Coronary artery (tissue), 2 donors: ENCODE results near the gene SLC6A6.

Experiments
- DNase-seq: peaks from one replicate; pipeline ENCODE4 v3.0.0-alpha.2; 2017; ENCODE audit warnings: low spot score
- H3K27ac ChIP-seq, 2 donors: fragments of 200-600 bp; sonication (generic); one replicate each; pipeline ENCODE4 v1.5.1; 2016 to 2019
- H3K4me3 ChIP-seq: fragments of 200-600 bp; sonication (generic); 2 replicates; pipeline ENCODE4 v1.5.1; 2016; ENCODE audit warnings: mild to moderate bottlenecking, moderate library complexity
- TF ChIP-seq, protein P1 (sequence below): fragments of 200-600 bp; sonication (generic); IDR thresholded peaks from one replicate; pipeline ENCODE4 v1.5.1; 2019; ENCODE audit warnings: antibody characterized with exemption

The SLC6A6 gene

DNA sequence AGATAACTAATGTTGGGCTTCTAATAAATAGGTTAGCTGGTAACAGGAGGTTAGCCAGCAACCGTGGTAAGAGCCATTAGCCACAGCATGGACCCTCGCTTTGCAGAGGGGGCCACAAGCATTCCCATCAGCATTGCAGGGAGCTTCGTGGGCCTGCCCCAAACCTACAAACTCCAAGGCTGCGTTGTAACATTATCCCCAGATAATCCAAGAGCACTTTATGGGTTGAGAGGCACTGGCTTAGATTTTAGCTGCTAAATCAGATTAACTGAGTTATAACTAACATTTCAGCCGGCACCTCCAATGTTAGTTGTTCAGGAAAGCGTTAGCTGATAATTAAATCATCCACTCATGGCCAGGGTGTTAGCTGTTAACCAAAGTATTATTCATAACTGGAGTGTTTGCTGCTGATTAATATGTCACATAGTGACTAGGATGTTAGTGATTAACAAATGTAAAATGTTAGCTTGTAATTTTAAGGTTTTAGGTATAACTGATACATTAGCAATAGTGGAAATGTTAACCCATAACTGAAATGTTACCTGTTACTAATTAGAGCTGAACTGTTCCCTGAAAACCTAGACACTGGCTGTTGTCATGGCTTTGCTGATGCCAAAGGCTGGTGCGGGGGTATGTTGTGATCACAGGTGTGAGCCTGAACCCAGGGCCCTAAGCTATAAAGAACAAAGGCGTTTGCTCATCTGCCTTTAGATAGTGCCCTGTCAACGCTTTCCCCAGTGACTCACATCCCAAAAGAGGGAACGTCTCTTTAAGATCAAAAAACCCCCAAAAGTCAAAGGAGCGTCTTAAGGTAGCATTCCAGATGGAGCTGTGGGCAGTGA, 56.2 kb downstream of the SLC6A6 start:
- no peak overlapping the region for H3K27ac ChIP-seq
- DNase-seq: no peak
- TF ChIP-seq, protein P1, sequence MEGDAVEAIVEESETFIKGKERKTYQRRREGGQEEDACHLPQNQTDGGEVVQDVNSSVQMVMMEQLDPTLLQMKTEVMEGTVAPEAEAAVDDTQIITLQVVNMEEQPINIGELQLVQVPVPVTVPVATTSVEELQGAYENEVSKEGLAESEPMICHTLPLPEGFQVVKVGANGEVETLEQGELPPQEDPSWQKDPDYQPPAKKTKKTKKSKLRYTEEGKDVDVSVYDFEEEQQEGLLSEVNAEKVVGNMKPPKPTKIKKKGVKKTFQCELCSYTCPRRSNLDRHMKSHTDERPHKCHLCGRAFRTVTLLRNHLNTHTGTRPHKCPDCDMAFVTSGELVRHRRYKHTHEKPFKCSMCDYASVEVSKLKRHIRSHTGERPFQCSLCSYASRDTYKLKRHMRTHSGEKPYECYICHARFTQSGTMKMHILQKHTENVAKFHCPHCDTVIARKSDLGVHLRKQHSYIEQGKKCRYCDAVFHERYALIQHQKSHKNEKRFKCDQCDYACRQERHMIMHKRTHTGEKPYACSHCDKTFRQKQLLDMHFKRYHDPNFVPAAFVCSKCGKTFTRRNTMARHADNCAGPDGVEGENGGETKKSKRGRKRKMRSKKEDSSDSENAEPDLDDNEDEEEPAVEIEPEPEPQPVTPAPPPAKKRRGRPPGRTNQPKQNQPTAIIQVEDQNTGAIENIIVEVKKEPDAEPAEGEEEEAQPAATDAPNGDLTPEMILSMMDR: no peak
- H3K4me3 ChIP-seq: no peak overlapping the region

DNA sequence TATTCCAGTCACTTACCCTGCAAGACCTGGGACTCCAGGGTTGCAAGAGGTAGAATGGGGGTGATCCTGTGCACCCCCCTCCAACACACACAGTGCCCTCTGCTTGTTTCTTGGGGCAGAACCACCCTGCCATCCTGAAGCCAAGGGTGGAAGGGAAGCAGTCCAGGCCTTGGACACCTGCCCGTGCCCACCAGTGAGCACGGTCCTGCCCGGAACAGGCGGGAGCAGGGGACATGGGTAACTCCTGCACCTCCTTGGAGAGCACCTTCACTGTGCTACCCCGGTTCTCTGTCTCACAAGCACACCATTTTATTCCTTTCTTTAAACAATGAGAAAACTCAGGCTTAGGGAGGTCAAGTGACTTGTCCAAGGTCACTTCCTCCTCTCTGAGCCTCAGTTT, 57.0 kb downstream of the SLC6A6 start:
- Histone ChIP-seq H3K27ac (no peak overlapping the region), H3K4me3 (no peak overlapping the region)
- TF ChIP-seq, protein P1: no peak
- no peak for DNase-seq

DNA sequence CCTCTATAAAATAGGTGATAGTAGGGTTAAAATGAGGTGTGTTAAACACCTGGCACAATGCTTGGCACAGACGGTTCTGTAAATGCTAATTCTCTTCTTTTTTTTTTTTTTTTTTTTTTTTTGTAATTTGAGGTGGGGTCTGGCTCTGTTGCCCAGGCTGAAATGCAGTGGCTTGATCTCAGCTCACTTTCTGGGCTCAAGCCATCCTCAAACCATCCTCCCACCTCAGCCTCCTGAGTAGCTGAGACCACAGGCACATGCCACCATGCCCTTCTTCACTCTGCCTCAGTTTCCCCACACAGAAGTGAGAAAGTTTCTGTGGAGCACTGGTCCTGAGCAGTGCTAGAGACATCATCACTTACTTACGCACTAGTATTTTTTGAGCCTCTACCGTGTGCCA, 57.4 kb downstream of the SLC6A6 start:
- Histone ChIP-seq H3K4me3 (no peak overlapping the region), H3K27ac (no peak overlapping the region)
- DNase-seq: no peak
- TF ChIP-seq, protein P1: no peak

DNA sequence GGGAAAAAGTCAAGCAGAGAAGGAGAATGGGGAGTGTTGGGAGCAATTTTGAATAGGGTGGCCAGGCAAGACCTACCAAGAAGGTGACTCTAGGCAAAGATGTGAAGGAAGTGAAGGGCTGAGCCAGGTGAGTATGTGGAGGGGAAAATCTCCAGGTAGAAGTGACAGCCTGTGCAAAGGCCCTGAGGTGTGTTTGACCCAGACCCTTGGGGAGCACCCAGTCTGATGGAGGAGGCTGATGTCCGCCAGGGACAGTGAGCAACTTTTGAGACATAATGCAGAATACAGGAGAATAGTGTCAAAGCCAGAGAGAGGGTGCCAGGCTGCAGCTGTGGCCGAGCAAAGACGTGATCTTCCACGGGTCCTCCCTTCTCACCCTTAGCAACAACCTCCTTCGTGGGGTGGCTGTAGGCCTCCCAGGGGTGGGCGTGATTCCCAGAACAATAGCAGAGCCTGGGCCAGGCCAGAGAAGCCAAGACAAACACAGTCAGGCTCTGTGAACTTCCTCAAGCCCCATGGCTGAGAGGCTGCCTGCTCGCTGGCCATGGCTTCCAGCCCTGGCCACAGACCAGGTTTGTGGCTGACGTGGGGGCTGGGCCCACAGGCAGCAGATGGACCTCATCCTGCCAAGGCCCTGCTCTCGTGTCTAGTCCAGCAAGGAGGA, 58.1 kb downstream of the SLC6A6 start:
- TF ChIP-seq, protein P1: no peak
- Histone ChIP-seq H3K4me3 (no peak overlapping the region), H3K27ac (peak overlapping the region; percentile 26 to 52)
- no peak for DNase-seq

DNA sequence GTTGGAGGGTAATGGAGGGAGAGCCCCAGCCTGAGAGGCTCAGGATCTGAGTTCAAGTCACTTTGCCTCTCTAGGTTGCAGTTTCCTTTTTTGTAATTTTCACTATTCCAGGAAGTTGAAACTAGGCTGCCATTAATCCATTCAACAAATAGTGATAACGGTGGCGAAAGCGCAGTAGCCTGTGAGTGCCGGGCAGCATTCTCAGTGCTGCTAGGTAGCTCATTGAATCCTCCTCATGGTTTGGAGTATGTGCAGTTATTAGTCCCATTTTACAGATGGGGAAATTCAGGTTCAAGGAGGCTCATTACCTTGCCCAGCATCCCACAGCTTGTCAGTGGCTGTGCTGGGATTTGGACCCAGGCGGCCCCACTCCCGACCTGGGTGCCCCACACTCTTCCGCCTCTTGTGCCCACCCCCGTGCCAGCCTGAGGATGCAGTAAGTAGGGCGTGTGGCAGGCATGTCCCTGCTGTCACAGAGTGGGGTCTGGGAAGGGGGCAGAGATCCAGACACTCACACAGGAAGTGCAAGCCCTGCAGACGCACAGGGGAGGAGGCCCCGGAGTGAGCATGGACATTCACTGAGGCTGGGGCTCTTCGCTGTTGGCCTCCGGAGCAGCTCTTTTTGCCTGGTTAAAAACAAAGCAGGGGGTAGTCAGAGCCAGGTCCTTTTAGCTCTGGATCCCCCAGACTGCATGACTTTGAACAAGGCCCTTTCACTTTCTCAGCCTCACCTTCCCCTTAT, 58.8 kb downstream of the SLC6A6 start:
- TF ChIP-seq, protein P1: no peak
- Histone ChIP-seq H3K4me3 (no peak overlapping the region), H3K27ac (peak overlapping the region in 1 of 2 donors; percentile 52)
- no peak for DNase-seq

DNA sequence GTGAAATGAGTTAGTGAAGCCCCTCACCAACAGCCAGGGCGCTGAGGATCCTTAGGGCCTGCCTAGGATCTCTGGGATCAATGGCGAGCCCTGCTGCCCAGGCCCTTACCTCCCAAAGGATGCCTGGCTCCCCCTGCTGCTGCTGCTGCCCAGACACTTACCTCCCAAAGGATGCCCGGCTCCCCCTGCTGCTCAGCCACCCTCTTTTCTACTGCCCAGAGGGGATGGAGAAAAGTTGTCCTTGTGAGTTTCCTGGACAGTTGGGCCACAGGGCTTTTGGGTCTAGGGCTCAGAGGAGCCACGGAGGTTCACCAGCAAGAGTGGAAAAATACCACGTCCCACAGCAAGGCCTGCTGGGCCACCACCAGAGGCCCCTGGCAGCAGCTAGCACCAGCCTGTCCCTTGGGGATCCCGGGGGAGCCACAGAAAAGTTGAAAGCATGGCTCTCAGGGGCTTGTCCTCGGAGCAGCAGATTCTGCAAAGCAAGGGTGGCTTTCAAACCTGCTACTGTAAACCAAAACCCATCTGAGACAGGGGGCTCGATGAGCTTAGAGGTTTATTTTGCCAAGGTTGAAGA, 59.4 kb downstream of the SLC6A6 start:
- TF ChIP-seq, protein P1: no peak
- Histone ChIP-seq H3K4me3 (no peak overlapping the region), H3K27ac (no peak overlapping the region)
- no peak for DNase-seq
